ENCODE data around the gene GALNT17.

Gene GALNT17

GRCh38 chr7:71459132-71459531, 327.2 kb downstream of the GALNT17 start:
- H3K27me3 Mint-ChIP-seq = no peaks in the 10 kb centered on the region
- no peaks in the 10 kb centered on the region for H3K36me3 Mint-ChIP-seq (ENCODE audit: low read depth)
- H3K27ac Mint-ChIP-seq = no peak overlapping the region
- H3K4me1 Mint-ChIP-seq (ENCODE audit: low read depth) = no peaks in the 10 kb centered on the region
- H3K4me3 Mint-ChIP-seq = no peak overlapping the region
- peaks cover 4% of the 10 kb centered on the region for H3K9me3 Mint-ChIP-seq
- no peak for DNase-seq

- no peak overlapping the region for H3K4me3 Mint-ChIP-seq
- peaks cover 4% of the 10 kb centered on the region for H3K9me3 Mint-ChIP-seq
- H3K4me1 Mint-ChIP-seq (ENCODE audit: low read depth) = no peaks in the 10 kb centered on the region
- no peak for DNase-seq
- no peaks in the 10 kb centered on the region for H3K36me3 Mint-ChIP-seq (ENCODE audit: low read depth)
- no peaks in the 10 kb centered on the region for H3K27me3 Mint-ChIP-seq
- no peak overlapping the region for H3K27ac Mint-ChIP-seq
Observed at GRCh38 chr7:71461572-71461971, 329.6 kb downstream of the GALNT17 start.

DNA sequence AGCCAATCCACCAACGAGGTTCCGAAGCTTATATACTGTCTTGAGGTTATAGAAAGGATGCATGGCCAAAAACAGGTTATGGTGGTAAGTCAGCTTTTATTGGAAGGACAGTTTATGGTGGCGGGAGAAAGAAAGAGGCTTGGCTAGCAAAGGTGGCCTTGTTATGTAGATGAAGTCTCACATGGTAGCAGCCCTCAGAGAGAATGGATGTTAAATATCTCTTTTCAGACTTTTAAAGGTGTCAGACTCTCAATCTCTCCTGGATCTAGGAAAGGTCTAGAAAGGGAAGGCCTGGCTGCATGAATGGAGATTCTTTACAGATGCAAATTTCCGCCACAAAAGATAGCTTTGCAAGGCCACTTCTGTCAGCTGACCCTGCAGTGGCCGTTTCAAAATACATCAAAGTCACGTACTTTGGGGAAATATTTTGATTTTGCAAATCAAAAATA, 333.8 kb downstream of the GALNT17 start:
- peaks cover 2% of the 10 kb centered on the region for H3K9me3 Mint-ChIP-seq
- H3K36me3 Mint-ChIP-seq (ENCODE audit: low read depth) = no peaks in the 10 kb centered on the region
- no peak overlapping the region for H3K27ac Mint-ChIP-seq
- no peak overlapping the region for H3K4me3 Mint-ChIP-seq
- H3K4me1 Mint-ChIP-seq (ENCODE audit: low read depth) = no peaks in the 10 kb centered on the region
- DNase-seq = no peak
- H3K27me3 Mint-ChIP-seq = no peaks in the 10 kb centered on the region

DNA sequence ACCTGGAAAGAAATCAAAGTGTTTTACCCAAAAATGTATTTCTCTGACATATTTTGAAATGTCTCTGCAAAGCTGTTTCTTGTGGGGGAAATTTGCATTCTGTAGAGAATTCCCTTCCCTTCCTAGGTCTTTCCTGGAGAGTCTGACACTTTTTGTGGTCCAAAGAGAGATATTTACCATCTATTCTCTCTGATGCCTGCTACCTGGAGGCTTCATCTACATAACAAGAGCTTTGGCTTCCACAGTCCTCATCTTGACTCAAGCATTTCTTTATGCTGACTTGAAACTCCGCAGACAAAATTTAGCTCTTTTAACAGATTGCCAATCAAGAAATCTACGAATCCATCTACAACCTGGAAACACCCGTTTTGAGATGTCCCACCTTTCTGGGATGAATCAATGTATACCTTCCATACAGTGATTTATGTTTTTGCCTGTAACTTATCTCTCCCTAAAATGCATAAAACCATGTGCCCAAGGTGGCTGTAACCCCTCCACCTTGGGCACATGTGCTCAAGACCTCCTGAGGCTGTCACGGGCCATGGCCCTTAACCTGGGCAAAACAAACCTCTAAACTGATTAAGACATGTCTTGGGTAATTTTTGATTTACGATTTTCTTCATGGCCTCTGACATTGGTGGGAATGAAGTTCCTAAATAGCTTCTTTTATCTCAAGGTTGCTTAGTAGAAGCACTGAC, 334.7 kb downstream of the GALNT17 start:
- H3K27me3 Mint-ChIP-seq = no peaks in the 10 kb centered on the region
- no peak overlapping the region for H3K4me3 Mint-ChIP-seq
- peaks cover 4% of the 10 kb centered on the region for H3K9me3 Mint-ChIP-seq
- no peak for DNase-seq
- no peak overlapping the region for H3K27ac Mint-ChIP-seq
- H3K4me1 Mint-ChIP-seq (ENCODE audit: low read depth) = no peaks in the 10 kb centered on the region
- no peaks in the 10 kb centered on the region for H3K36me3 Mint-ChIP-seq (ENCODE audit: low read depth)

GRCh38 chr7:71470326-71470725, 338.4 kb downstream of the GALNT17 start:
- H3K27me3 Mint-ChIP-seq = no peaks in the 10 kb centered on the region
- H3K4me1 Mint-ChIP-seq (ENCODE audit: low read depth) = no peaks in the 10 kb centered on the region
- no peak overlapping the region for H3K4me3 Mint-ChIP-seq
- DNase-seq = no peak
- peaks cover 12% of the 10 kb centered on the region for H3K9me3 Mint-ChIP-seq
- H3K27ac Mint-ChIP-seq = no peak overlapping the region
- no peaks in the 10 kb centered on the region for H3K36me3 Mint-ChIP-seq (ENCODE audit: low read depth)

- H3K9me3 Mint-ChIP-seq = peaks cover 12% of the 10 kb centered on the region
- H3K27ac Mint-ChIP-seq = no peak overlapping the region
- H3K4me1 Mint-ChIP-seq (ENCODE audit: low read depth) = no peaks in the 10 kb centered on the region
- H3K4me3 Mint-ChIP-seq = no peak overlapping the region
- H3K36me3 Mint-ChIP-seq (ENCODE audit: low read depth) = no peaks in the 10 kb centered on the region
- no peaks in the 10 kb centered on the region for H3K27me3 Mint-ChIP-seq
- DNase-seq = no peak
Observed at GRCh38 chr7:71470830-71471229, 338.9 kb downstream of the GALNT17 start.

DNA sequence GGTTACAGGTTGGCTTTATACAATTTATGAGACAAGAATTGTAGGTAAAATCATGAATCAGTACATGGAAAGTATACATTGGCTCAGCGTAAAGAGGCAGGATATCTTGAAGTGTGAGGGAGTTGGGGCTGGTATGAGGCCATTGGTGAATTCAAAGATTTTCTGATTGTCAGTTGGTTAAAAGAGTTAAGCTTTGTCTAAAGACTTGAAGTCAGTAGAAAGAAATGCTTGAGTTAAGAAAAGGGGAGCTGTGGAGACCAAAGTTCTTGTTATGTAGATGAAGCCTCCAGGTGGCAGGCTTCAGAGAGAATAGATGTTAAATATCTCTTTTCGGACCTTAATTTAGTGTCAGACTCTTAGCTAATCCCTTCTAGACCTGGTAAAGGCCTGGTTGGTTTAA, 341.0 kb downstream of the GALNT17 start:
- Mint-ChIP-seq H3K9me3 (peaks cover 12% of the 10 kb centered on the region), H3K4me3 (no peak overlapping the region), H3K27me3 (no peaks in the 10 kb centered on the region), H3K27ac (no peak overlapping the region), H3K4me1 (ENCODE audit: low read depth) (no peaks in the 10 kb centered on the region), H3K36me3 (ENCODE audit: low read depth) (no peaks in the 10 kb centered on the region)
- no peak for DNase-seq

- Mint-ChIP-seq H3K27ac (no peak overlapping the region), H3K4me1 (ENCODE audit: low read depth) (no peaks in the 10 kb centered on the region), H3K4me3 (no peak overlapping the region), H3K9me3 (peaks cover 12% of the 10 kb centered on the region), H3K36me3 (ENCODE audit: low read depth) (no peaks in the 10 kb centered on the region), H3K27me3 (no peaks in the 10 kb centered on the region)
- no peak for DNase-seq
Observed at GRCh38 chr7:71473366-71473967, 341.5 kb downstream of the GALNT17 start.

GRCh38 chr7:71477441-71477840, 345.5 kb downstream of the GALNT17 start:
- Mint-ChIP-seq H3K27me3 (no peaks in the 10 kb centered on the region), H3K27ac (no peak overlapping the region), H3K36me3 (ENCODE audit: low read depth) (no peaks in the 10 kb centered on the region), H3K4me3 (no peak overlapping the region), H3K4me1 (ENCODE audit: low read depth) (no peaks in the 10 kb centered on the region), H3K9me3 (peaks cover 8% of the 10 kb centered on the region)
- DNase-seq = no peak

- no peak overlapping the region for H3K4me3 Mint-ChIP-seq
- H3K27me3 Mint-ChIP-seq = no peaks in the 10 kb centered on the region
Observed at GRCh38 chr7:71479231-71479630, 347.3 kb downstream of the GALNT17 start.

DNA sequence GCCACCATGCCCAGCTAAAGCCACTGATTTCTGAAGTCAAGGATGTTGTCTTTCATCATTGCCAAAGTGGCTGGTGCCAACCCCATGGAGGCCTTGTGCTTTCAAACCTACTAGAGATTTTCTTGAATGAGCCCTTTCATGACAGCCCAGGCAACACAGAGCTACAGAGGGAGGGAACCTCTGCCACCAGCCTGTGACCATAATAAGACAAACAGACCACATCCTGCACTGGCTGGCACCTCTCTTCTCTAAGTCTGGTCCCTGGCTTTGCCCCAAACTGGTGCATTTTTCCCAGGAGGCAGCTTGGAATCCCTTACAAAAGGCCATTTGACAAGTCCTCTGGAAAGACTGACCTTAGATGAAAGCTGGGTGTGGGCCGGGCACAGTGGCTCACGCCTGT, 348.8 kb downstream of the GALNT17 start:
- Mint-ChIP-seq H3K36me3 (ENCODE audit: low read depth) (no peaks in the 10 kb centered on the region), H3K4me3 (no peak overlapping the region), H3K9me3 (peaks cover 3% of the 10 kb centered on the region), H3K27me3 (no peaks in the 10 kb centered on the region), H3K27ac (no peak overlapping the region), H3K4me1 (ENCODE audit: low read depth) (no peaks in the 10 kb centered on the region)
- DNase-seq = no peak

More at GRCh38 chr7:71479231-71479630, 347.3 kb downstream of the GALNT17 start:
- peaks cover 4% of the 10 kb centered on the region for H3K9me3 Mint-ChIP-seq
- H3K36me3 Mint-ChIP-seq (ENCODE audit: low read depth) = no peaks in the 10 kb centered on the region
- no peak for DNase-seq
- no peaks in the 10 kb centered on the region for H3K4me1 Mint-ChIP-seq (ENCODE audit: low read depth)
- no peak overlapping the region for H3K27ac Mint-ChIP-seq

DNA sequence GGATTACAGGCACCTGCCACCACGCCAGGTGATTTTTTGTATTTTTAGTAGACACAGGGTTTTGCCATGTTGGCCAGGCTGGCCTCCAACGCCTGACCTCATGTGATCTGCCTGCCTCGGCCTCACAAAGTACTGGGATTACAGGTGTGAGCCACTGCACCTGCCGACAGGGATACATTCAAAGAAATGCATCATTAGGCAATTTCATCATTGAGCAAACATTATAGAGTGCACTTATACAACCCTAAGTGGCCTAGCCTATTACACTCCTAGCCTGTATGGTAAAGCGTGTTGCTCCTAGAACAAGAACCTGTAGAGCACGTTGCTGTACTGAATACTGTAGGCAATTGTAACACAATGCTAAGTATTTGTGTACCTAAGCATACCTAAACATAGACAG, 350.3 kb downstream of the GALNT17 start:
- Mint-ChIP-seq H3K9me3 (peaks cover 5% of the 10 kb centered on the region), H3K36me3 (ENCODE audit: low read depth) (no peaks in the 10 kb centered on the region), H3K4me1 (ENCODE audit: low read depth) (no peaks in the 10 kb centered on the region), H3K27me3 (no peaks in the 10 kb centered on the region), H3K4me3 (no peak overlapping the region), H3K27ac (no peak overlapping the region)
- no peak for DNase-seq

- no peaks in the 10 kb centered on the region for H3K36me3 Mint-ChIP-seq (ENCODE audit: low read depth)
- DNase-seq = no peak
- peaks cover 5% of the 10 kb centered on the region for H3K9me3 Mint-ChIP-seq
- H3K4me1 Mint-ChIP-seq (ENCODE audit: low read depth) = no peaks in the 10 kb centered on the region
- no peak overlapping the region for H3K27ac Mint-ChIP-seq
- no peaks in the 10 kb centered on the region for H3K27me3 Mint-ChIP-seq
- H3K4me3 Mint-ChIP-seq = no peak overlapping the region
Observed at GRCh38 chr7:71484380-71484779, 352.4 kb downstream of the GALNT17 start.

GRCh38 chr7:71485586-71485985, 353.6 kb downstream of the GALNT17 start:
- no peak overlapping the region for H3K4me3 Mint-ChIP-seq
- H3K9me3 Mint-ChIP-seq = peaks cover 5% of the 10 kb centered on the region
- DNase-seq = no peak
- no peak overlapping the region for H3K27ac Mint-ChIP-seq
- no peaks in the 10 kb centered on the region for H3K36me3 Mint-ChIP-seq (ENCODE audit: low read depth)
- no peaks in the 10 kb centered on the region for H3K4me1 Mint-ChIP-seq (ENCODE audit: low read depth)
- no peaks in the 10 kb centered on the region for H3K27me3 Mint-ChIP-seq

DNA sequence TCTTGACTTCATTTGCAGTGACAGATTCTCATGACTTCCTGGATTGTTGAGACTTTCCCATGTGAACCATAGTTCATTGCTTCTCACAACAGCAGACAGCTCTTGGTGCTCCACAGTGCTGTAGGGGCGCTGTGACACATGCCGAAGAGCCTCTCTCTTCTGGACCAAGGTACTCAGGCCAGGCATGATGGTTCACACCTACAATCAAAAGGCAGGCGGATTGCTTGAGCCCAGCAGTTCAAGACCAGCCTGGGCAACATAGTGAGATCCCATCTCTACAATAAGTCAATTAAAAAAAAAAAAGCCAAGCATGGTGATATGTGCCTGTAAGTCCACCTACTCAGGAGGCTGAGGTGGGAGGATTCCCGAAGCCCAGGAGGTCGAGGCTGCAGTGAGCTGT, 354.5 kb downstream of the GALNT17 start:
- Mint-ChIP-seq H3K36me3 (ENCODE audit: low read depth) (no peaks in the 10 kb centered on the region), H3K9me3 (peaks cover 5% of the 10 kb centered on the region), H3K4me1 (ENCODE audit: low read depth) (no peaks in the 10 kb centered on the region), H3K27me3 (no peaks in the 10 kb centered on the region), H3K4me3 (no peak overlapping the region), H3K27ac (no peak overlapping the region)
- no peak for DNase-seq

Data from activated T-cell treated with anti-CD3 and anti-CD28 coated beads, Interleukin-2, amount 50 U/mL, for 24 hours (primary cell).